Measurements from ENCODE around the gene ZNF667. TPM values are rescaled to one million over a fixed set of nuclear protein-coding genes. Genes with fewer than 3 reads are reported as not detected.

ZNF667 gene
- total and polyA plus RNA-seq, 12 donors, result 1.6 to 18.0 (median 8.0) TPM

GRCh38 chr19:56507446-56508289, 30.5 kb upstream of the ZNF667 start, which contains the start of gene ZNF471:
TSS of gene ZNF471 (plus strand) at chr19:56507855. CDS start at chr19:56511572, 3,717 bp downstream.
- Histone ChIP-seq H3K36me3 (replicated peaks in 1 of 2) (no peaks in the 10 kb centered on the region), H3K4me1 (replicated peaks in 1 of 2) (peaks cover 4 to 14% of the 10 kb centered on the region in 2 donors), H3K9me3 (replicated peaks in 1 of 3) (no peaks in the 10 kb centered on the region), H3K4me3 (peak within 1 kb of the TSS; percentile 49 to 78 (median 58)), H3K27ac (peak within 1 kb of the TSS; percentile 71 to 97 (median 89)), H3K27me3 (no peaks in the 10 kb centered on the region)
- TF ChIP-seq POLR2A (IDR thresholded peaks at IDR 0.05) (peak in 1 of 2 donors; percentile 53), CTCF (IDR thresholded peaks at IDR 0.05) (no peak)
- intact Hi-C loops (cut with DNase I), result loop anchor here in 1 of 2 donors (10.0 kb wide), 1 partner anchor 103 kb away; the partner anchor contains the start of gene ZNF583
- DNase-seq, result peak; percentile 98 to 99 (median 99)
- 0 to 2% (median 1%) methylated on average over 27 to 74 of the region's 74 CpGs for WGBS, 4 donors

GRCh38 chr19:56504581-56504980, 27.4 kb upstream of the ZNF667 start:
- no peak overlapping the region for H3K27ac ChIP-seq
- H3K4me3 ChIP-seq, result no peak overlapping the region
- H3K36me3 ChIP-seq (replicated peaks in 1 of 2), result no peaks in the 10 kb centered on the region
- H3K9me3 ChIP-seq (replicated peaks in 1 of 3), result no peaks in the 10 kb centered on the region
- TF ChIP-seq POLR2A (IDR thresholded peaks at IDR 0.05) (no peak), CTCF (IDR thresholded peaks at IDR 0.05) (no peak)
- no peak for DNase-seq
- WGBS, 4 donors, result 88 to 96% (median 91%) methylated on average over 2 of the region's 2 CpGs
- H3K27me3 ChIP-seq, result no peaks in the 10 kb centered on the region
- H3K4me1 ChIP-seq (replicated peaks in 1 of 2), result peaks cover 4 to 14% of the 10 kb centered on the region in 2 donors
- intact Hi-C loops (cut with DNase I), result loop anchor here in 1 of 2 donors (10.0 kb wide), 1 partner anchor 100 kb away; the partner anchor contains the start of gene ZNF583

- TF ChIP-seq POLR2A (IDR thresholded peaks at IDR 0.05) (no peak), CTCF (IDR thresholded peaks at IDR 0.05) (no peak)
- DNase-seq, result no peak
- H3K36me3 ChIP-seq (replicated peaks in 1 of 2), result no peaks in the 10 kb centered on the region
- H3K9me3 ChIP-seq (replicated peaks in 1 of 3), result peaks cover 0 to 28% (median 0%) of the 10 kb centered on the region in 3 donors
- H3K27ac ChIP-seq, result no peak overlapping the region
- H3K4me3 ChIP-seq, result no peak overlapping the region
- H3K4me1 ChIP-seq (replicated peaks in 1 of 2), result no peaks in the 10 kb centered on the region
- no peaks in the 10 kb centered on the region for H3K27me3 ChIP-seq
- 70 to 77% (median 74%) methylated on average over 3 of the region's 3 CpGs for WGBS, 4 donors
- intact Hi-C loops (cut with DNase I), result no loop called here
Measured at GRCh38 chr19:56491399-56491798, 14.3 kb upstream of the ZNF667 start.

All from adrenal gland (tissue), 12 donors.